Amygdala (tissue), 56 donors: ENCODE data around the gene OTOF.

ENCODE experiments used
- DNase-seq, 56 donors: peaks; one replicate each; lab custom pipeline; 2025; lab: John Stamatoyannopoulos, UW

OTOF gene

DNA sequence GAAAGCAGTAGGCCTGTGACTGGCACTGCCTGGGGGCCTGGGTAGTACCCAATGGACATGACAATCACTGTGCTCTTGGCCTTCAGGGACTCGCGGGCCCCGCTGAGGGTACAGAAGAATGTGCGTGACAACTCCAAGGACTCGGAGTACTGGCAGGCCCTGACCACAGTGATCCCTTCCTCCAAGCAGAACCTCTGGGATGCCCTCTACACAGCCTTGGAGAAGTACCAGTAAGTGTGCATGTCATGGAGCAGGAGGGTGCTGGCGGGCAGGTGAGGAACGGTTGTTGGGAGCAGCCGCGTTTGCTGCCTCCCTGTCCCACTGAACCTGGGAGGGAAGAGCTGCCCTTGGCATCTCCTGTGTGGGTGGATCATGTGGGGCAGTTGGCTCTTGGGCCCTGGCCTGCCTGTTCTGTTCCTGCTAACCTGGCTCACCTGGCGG, 23.3 kb downstream of the OTOF start:
- no peak for DNase-seq

DNA sequence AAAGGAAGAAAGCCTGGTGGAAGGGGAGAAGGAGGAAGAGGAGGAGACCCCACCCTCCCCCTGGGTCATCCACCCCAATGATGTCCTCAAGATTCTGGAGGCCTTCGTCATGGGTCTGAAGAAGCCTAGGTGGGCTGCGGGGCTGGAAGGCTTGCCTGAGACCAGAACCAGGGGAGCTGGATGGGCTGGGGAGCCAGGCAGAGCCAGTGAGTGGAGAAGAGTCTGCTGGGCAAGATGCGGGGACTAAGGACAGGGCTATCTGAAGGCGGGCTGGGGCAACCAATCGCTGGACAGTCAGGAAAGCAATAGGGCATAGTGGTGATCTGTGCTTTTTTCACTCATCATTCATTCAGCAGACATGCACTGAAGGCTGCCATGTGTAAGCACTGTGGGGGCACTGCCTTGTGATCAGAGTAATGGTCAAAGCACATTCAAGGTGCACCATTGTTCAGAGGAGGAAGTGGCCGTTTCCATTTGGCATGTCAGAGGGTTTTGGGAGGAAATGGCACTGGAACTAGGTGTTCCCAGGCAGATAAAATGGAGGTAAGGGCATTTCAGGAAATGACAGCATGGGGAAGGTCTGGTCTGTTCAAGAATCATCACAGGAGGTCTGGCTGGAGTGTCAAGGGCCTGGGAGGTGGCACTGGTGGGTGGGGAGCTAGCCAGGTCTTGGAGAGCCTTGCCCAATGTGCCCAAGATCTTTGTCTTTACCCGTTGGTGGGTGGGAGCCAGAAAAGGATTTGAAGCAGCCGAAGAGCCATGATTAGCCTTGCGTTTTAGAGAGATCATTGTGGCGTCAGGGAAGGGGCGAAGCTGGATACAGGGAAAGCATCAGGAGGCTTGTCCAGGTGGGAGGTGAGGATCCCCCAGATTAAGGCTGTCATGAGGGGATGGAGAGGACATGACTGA, 24.2 kb downstream of the OTOF start:
- no peak for DNase-seq

DNA sequence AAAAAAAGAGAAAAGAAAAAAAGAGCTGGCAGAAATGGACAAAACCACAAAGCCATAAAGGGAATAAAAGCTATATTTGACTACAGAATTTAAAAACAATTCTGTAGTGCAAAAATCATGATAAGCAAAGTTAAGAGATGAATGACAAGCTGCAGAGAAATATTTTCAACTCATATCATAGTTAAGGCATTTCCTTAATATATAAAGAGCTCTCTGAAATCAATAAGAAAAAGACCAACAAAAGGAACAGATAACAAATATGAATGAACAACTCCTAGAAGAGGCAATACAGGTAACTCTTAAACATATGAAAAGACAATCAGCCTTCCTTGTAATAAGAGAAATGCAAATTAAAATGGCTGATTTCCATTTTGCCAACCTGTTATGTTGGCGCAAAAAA, 26.2 kb downstream of the OTOF start:
- no peak for DNase-seq

DNA sequence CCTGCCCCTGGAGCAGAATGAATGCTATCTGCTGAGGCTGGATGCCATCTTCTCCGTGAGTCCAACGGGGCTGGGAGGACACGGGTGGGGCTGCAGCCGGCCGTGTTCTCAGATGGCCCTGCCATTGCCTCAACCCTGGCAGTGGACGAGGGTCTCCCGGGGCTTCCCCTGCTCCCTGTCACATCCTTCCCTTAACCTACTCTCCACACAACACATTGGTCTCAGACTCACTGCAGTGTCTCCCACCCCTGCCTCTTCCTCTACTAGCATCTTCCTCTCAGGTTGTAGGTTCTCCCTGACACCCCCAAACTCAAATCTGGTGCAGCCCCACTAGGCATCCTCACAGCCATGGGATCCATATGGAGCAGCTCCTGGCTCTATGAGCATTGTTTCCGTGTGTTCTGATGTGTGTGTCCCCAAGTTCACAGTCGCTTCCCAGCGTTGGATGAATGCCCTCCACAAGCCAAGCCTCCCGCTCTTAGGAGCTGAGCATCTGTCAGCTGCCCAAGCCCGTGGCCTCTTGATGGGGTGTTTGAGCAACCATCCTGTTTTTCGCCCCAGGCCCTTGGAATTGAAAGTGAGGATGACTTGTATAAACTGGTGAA, 27.8 kb downstream of the OTOF start:
- no peak for DNase-seq

DNA sequence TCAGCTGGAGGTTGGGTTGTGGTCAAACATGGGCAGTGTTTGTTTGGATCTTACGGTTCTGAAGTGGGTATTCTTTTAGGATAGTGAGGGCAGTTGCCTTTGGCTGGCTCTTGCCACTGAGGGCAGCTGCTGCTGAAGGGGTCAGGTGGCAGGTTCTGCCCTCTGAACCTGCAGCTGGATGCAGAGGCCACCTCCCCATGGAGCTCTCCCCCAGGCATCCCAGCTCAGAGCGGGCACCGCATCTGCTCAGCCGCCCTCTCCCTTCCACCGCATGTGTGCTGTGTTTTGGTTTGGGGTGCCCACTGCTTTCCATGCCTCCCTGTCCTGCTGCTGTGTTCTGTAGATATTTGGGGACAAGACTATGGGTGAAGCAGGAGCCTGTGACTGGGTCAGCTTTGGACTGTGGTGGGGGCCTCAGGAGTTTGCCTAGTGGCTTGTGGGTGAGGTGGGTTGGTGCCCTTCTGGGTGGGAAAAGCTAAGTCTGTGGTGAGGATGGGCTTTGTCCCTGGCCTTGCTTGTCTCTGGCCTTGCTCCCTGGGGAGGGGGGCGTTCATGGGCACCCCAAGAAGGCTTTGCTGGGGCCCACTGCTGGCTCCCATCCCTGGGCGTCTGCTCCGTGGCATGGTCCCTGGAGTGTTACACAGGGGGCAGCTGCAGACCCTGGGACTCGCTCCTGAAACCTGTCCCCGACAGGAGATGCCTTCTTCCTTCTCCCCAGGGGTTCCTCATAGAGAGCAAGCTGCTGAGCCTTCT, 28.5 kb downstream of the OTOF start:
- no peak for DNase-seq

DNA sequence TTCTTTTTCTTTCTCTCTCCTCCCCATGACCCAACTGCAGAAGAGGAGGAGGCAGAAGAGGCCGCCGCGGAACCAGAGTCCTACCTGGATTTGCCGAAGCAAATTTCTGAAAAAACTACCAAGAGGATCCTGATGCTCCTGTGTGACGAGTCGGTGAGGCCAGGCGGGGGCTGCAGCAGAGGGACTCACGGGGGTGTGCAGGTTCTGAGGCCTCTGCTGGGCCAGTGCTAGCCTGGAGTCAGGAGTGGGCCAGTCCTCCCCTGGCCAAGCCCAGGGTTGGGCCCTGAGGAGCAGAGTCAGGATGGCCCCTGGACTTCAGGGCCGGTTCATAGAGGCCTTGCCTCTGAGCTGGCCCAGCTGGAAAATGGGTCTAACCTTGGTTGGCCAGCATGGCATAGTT, 29.3 kb downstream of the OTOF start:
- DNase-seq: no peak

DNA sequence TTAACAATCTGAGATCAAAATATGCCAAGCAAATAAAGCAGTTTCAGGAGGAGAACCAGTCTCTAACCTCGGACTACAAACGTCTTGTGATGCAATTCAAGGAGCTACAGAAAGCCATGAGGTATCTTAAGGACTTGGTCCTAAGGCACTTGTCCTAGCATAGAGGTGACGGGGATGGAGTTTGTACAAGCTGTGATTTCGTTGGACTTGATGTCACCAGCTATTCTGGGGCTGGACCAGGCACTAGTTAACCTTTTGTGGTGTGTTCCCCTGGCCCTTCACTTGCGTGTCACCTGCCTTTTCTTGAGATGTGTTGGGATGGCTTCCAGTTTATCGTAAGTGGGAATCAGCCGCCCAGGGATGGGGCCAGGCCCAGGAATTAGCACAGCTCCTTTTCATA, 33.7 kb downstream of the OTOF start:
- no peak for DNase-seq

DNA sequence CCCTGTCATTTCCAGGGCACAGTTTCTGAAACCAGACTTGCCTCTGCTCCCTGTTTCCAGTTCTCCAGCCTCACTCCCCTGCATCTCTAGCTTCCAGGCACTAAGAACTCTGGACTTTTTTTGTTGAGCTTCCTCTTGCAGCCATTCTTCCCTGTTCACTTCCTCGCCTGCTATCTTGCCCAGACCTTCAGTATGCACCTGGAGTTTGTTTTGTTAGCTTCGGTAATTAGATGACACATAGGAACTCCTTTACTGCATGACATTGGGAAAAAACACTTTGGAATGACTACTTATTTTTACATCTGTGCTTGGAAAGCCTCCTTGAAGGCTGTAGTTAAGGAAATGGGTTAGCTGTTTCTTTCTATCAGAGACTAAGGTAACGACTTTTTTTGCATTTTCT, 35.2 kb downstream of the OTOF start:
- no peak for DNase-seq

DNA sequence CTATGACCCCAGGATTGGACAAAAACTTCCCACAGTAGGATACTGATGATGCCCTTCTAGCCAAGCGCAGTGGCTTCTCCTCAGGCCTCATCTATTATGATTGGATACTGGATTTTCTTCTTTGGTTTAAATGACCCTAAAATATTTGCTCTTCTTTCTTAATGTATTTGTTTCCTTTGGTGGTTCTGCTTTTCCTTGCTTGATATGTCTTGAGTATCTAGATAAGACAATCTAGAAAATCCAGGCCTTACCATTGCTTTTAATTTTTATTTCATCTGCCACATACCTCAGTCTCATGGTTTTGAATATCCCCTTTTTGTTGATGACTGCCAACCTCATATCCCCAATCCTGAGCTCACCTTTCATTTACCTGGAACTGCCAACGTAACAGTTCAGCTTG, 35.6 kb downstream of the OTOF start:
- DNase-seq: no peak

DNA sequence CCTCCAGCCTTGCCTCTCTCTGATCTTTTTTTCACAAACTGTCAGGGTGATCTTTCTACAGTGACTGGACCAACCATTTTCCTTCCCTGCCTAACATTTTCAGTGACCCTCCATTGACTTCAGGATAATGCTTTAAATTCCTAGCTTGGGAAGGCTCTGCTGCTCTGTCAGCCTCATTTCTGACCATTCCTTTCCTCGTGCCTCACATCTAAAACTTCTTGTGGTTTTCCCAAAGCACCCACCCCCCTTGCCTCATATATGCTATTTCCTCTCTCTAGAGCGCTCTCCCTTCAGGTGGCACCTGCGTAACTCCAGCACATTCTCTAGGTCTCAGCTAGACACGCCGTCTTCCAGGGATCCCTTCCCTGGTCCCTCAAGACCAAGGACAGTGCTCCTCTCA, 39.0 kb downstream of the OTOF start:
- DNase-seq: no peak

DNA sequence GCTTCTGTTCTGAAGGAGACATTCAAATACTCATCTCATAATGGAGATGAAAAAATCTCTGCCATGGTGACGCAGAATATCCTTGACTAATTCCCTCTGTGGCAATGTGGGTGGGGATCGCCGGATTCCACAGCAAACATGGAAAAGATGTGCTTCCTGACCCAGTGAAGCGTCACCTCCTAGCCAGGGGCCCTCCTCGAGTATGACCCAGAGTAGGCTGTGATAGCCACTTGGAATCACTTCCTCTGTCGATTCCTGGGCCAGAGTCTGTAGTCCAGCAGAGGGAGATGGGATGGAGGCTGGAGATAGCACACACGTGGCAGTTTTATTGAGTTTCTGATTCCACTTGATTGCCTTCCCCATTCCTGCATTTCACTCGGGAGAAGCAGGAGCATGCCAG, 39.4 kb downstream of the OTOF start:
- DNase-seq: no peak

DNA sequence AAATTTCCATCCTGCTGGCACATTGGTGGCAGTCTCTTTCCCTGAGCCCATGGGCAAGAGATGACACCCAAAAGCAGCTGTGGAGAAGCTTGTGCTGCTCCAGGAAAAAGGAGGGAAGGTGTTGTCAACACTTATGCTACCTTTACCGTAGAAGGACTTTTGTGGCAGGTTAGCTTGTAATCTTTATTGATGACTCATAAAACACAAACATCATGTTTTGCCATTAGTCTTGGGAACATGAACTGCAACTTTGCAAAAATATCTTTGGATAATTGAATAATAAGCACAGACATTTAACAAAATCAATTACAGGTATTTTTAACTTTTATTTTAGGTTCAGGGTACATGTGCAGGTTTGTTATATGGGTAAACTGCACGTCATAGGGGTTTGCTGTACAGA, 42.8 kb downstream of the OTOF start:
- no peak for DNase-seq

DNA sequence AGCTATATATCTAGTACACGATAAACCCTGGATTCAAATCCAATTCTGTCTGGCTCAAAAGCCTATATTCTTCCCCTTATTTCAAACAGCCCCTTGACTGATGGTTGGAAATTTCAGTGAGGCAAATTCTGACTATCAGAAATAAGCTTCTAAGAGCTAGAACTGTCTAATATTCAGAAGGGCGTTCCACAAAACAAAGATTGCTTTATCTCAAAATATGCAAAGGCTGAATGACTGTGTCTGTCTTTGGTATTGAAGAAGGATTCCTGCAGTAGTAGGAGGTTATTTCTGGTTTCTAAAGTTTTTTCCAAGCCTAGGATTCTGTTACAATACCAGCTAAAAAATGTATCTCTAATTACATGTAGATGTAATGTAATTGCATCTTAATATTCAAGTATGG, 45.1 kb downstream of the OTOF start:
- no peak for DNase-seq

DNA sequence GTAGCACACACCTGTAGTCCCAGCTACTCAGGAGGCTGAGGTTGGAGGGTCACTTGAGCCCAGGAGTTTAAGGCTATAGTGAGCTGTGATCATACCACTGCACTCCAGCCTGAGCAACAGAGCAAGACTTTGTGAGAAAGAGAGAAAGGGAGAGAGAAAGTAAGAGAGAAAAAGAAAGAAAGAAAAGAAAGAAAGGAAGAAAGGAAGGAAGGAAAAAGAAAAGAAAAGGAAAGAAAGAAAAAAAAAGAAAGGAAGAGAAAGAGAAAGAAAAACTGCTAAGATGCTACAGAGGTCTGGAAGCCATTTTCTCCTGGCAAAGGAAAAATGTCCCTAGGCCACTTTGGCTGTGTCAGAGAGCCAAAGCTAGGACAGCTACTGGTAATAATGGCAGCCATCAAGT, 45.6 kb downstream of the OTOF start:
- DNase-seq: no peak

DNA sequence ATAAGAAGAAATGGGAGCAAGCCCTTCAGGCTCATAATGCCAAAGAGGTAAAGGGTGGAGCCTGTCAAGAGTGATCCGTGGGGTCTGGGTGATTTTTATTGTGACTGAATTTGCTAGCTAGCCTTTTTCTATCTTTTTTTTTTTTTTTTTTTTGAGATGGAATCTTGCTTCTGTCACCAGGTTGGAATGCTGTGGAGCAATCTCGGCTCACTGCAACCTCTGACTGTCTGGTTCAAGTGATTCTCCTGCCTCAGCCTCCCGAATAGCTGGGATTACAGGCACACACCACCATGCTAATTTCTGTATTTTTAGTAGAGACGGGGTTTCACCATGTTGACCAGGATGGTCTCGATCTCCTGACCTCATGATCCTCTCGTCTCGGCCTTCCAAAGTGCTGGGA, 47.1 kb downstream of the OTOF start:
- DNase-seq: no peak

DNA sequence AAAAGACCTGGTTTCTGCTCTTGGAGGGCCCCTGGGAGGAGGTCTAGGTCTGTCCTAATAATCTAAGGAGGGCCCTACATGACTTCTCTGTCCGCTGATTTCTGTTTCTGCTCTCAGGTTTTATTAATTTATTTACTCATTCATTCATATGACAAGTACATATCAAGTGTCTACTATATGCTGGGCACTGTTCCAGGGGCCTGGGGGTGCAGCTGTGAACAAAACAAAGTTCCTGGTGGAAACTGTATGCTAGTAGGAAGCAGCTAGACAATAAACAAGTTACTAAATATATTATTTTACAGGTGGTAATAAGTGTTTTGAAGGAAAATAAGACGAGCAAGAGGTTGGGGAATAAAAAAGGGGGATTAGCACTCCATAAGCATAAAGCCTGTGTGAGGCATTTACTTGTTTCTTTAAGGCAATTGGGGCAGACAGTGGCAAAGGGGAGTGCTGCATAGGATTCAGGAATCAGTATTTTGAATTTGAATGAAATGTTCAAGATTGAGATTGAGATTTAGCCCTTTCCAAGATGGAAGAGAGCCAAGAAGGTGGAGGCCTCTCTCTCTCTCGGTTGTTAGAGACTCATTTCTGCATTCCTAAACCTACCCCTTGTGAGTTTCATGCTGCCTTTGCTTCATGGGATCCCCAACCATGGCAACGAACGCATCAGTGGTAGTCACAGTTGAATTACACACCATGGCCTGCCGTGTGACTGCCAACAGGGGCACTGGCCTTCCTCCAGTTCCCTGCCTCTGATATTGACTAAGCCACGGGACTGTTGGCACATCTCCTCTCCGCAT, 47.9 kb downstream of the OTOF start:
- peak in 1 of 56 donors; percentile 18 for DNase-seq

DNA sequence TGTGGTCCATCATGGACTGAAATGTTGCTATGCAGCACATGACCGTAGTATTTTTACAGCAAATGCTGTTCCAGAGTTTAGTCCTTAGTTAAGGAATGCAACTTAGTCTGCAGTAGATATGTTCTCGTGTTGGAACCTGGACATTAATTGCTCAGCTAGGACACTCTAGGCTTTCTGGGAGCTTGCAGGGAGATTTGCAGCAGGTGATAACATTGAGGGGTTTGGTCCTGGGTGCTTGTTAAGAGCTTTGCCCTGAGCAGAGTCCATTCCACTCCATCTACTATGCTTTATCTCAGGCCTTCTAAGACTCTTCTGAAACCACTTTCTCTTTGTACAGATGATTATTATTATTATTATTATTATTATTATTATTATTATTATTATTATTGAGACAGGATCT, 49.1 kb downstream of the OTOF start:
- no peak for DNase-seq

DNA sequence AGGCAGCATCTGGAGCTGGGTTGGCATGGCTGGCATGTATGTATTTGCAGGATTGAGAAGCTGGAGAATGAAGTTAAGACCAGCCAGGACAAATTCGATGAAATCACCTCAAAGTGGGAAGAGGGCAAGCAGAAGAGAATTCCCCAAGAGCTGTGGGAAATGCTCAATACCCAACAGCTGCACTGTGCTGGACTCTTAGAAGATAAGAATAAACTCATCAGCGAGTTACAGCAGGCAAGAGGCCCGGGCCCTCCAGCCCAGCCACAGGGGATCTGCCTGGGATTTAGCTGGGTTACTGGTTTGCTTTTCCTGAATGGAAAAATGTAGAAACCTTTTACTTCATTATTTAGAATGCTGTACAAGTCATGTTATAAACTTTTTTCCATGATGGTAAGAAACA, 53.7 kb downstream of the OTOF start:
- DNase-seq: no peak

DNA sequence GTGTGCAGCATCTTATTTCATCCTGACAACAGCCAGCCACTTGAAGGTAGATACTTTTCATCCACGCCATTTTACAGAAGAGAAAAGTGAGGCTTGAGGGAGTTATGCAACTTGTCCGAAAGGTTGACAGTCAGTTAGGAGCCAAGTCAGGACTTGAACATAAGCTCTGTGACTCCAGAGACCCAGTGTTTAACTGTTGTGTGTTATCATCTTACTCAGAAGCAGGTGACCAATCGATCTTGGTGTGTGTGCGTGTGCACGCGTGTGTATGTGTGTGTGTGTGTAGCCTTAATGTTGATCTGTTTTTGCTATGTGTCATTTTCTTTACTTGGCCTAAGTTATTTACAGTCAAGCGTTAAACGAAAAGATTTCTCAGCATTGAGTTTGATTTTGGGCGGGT, 54.2 kb downstream of the OTOF start:
- no peak for DNase-seq

DNA sequence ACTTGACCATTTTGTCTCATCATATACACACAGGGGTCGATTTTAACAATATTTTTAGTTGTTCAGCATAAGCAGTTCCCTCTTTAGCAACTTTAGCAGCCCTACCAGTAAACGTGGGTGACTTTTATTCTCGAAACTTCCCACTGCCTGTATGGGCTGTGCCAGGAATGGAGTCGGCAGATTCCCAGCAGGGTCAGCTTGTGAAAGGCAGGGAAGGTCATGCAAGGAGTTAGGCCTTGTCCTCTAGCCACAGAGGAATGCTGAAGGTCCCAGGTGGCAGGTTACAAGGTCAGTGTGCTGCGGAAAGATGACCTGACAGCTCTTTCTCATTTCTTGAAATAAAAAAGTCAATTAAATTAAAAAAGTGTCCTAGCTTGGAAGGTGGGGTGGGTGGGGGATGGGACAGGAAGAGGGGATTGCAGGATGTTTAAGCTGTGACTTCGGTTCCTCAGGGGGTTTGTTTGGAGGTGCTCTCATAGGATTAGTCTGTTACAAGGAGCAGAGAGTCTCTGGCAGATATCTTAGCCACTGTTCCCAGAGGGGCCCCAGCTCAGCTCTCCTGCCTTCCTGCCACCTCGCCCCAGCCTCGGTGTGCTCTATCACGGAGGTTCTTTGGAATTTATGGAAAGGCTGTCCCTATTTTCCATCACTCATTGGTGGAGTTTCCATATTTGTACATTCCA, 54.8 kb downstream of the OTOF start:
- no peak for DNase-seq
